B cell (primary cell): ENCODE measurements around the gene IFT74. TPM values are rescaled to one million over a fixed set of nuclear protein-coding genes. Genes with fewer than 3 reads are reported as not detected.

Experiments used
- ATAC-seq: fragments of 200-7000 bp; cut with Tn5 transposase; one replicate; pipeline ENCODE4 v1.10.0; 2021; ENCODE audit warnings: low read depth, mild to moderate bottlenecking, moderate number of reproducible peaks, moderate library complexity
- CTCF ChIA-PET: fragments of 350-600 bp; sonication (Branson Sonifier 250); formaldehyde crosslinking; loops from one replicate; lab custom pipeline; 2021; ENCODE audit warnings: antibody characterized with exemption, inconsistent platforms; lab: Charles Lee
- POLR2A ChIA-PET: fragments of 350-600 bp; sonication (Branson Sonifier 250); formaldehyde crosslinking; loops from one replicate; lab custom pipeline; 2021; ENCODE audit warnings: antibody characterized with exemption; lab: Charles Lee
- DNase-seq: peaks from one replicate; pipeline ENCODE4 v3.0.0; 2013
- H2AFZ ChIP-seq: 2 replicates; pipeline ENCODE4 v1.6.1; 2012; ENCODE audit warnings: mild to moderate bottlenecking, low read depth, low read length; ENCODE audit not compliant: insufficient read depth, poor library complexity, severe bottlenecking
- H3K27ac ChIP-seq, 2 donors: 1 replicate in 1 of 2; 2 replicates in 1 of 2; pipeline ENCODE4 v1.5.1; 2012 to 2013; ENCODE audit warnings: low read length in 2 of 2, mild to moderate bottlenecking in 2 of 2, moderate library complexity in 1 of 2
- H3K27me3 ChIP-seq, 4 experiments: fragments of 200-600 bp in 1 of 4; sonication (generic) in 1 of 4; replicated peaks in 1 of 4; 1 replicate in 2 of 4; 2 replicates in 2 of 4; pipeline versions ENCODE4 v1.6.1 to v1.7.0; 2013 to 2016; ENCODE audit warnings: low read length in 3 of 4, mild to moderate bottlenecking in 2 of 4, mixed read lengths in 1 of 4, moderate library complexity in 1 of 4; ENCODE audit not compliant: insufficient read depth in 4 of 4, control insufficient read depth in 3 of 4; ENCODE audit errors: control extremely low read depth in 1 of 4
- H3K36me3 ChIP-seq, 2 experiments: replicated peaks in 1 of 2; 1 replicate in 1 of 2; 2 replicates in 1 of 2; pipeline versions ENCODE4 v1.6.1 to v1.7.1; 2013; ENCODE audit warnings: low read length in 1 of 2; ENCODE audit not compliant: insufficient read depth in 2 of 2, control insufficient read depth in 1 of 2; ENCODE audit errors: control extremely low read depth in 1 of 2, extremely low read depth in 1 of 2
- H3K4me1 ChIP-seq, 2 donors: fragments of 200-600 bp in 1 of 2; sonication (generic) in 1 of 2; 1 replicate in 1 of 2; 2 replicates in 1 of 2; pipeline versions ENCODE4 v1.5.1 to v1.6.1; 2013 to 2017; ENCODE audit warnings: low read length in 2 of 2; ENCODE audit not compliant: control insufficient read depth in 2 of 2, insufficient read depth in 2 of 2
- H3K4me2 ChIP-seq: replicated peaks from 2 replicates; pipeline ENCODE3; 2012; ENCODE audit warnings: mild to moderate bottlenecking, low read depth, low read length; ENCODE audit not compliant: poor library complexity, severe bottlenecking
- H3K4me3 ChIP-seq, 5 experiments: fragments of 200-600 bp in 1 of 5; sonication (generic) in 1 of 5; 1 replicate in 3 of 5; 2 replicates in 2 of 5; pipeline versions ENCODE4 v1.5.1 to v1.7.0; 2011 to 2016; ENCODE audit warnings: low read length in 4 of 5, mild to moderate bottlenecking in 4 of 5, low read depth in 2 of 5, control low read depth in 1 of 5, moderate library complexity in 1 of 5; ENCODE audit not compliant: insufficient read depth in 1 of 5; ENCODE audit errors: control extremely low read depth in 1 of 5, extremely low read depth in 1 of 5
- H3K79me2 ChIP-seq: fragments of 200-600 bp; sonication (generic); one replicate; pipeline ENCODE4 v1.6.0; 2016; ENCODE audit warnings: low read length; ENCODE audit not compliant: control insufficient read depth, insufficient read depth
- H3K9ac ChIP-seq: fragments of 200-600 bp; sonication (generic); 2 replicates; pipeline ENCODE4 v1.6.1; 2017; ENCODE audit warnings: mild to moderate bottlenecking, low read length, moderate library complexity
- H3K9me3 ChIP-seq, 3 donors: one replicate each; pipeline versions ENCODE4 v1.6.1 to v1.7.1; 2013; ENCODE audit warnings: low read length in 2 of 3; ENCODE audit not compliant: control insufficient read depth in 2 of 3, insufficient read depth in 1 of 3; ENCODE audit errors: control extremely low read depth in 1 of 3
- H4K20me1 ChIP-seq: 2 replicates; pipeline ENCODE4 v1.6.0; 2012; ENCODE audit warnings: mild to moderate bottlenecking, low read length; ENCODE audit not compliant: insufficient read depth, control insufficient read depth, poor library complexity, severe bottlenecking
- H3K27ac Mint-ChIP-seq: one replicate; pipeline ENCODE4 v1.8.0; 2021; ENCODE audit warnings: mixed read lengths
- H3K27me3 Mint-ChIP-seq: one replicate; pipeline ENCODE4 v1.8.0; 2021; ENCODE audit warnings: mixed read lengths
- H3K4me1 Mint-ChIP-seq: one replicate; pipeline ENCODE4 v1.8.0; 2021; ENCODE audit warnings: mixed read lengths
- H3K4me3 Mint-ChIP-seq: one replicate; pipeline ENCODE4 v1.8.0; 2021; ENCODE audit warnings: mixed read lengths
- H3K9me3 Mint-ChIP-seq: one replicate; pipeline ENCODE4 v1.8.0; 2022; ENCODE audit warnings: mixed read lengths; ENCODE audit not compliant: insufficient read depth
- CTCF ChIP-seq: fragments of 200-600 bp; IDR thresholded peaks from one replicate; pipeline ENCODE4 v1.8.0; 2022; ENCODE audit warnings: antibody characterized with exemption, mild to moderate bottlenecking
- EZH2 ChIP-seq: IDR thresholded peaks from 2 replicates; pipeline ENCODE4 v1.6.1; 2012; ENCODE audit warnings: borderline replicate concordance, low read depth, mild to moderate bottlenecking, moderate library complexity, low read length; ENCODE audit not compliant: insufficient read depth, poor library complexity, severe bottlenecking
- WGBS: methylation state at CpG from one replicate; pipeline ENCODE4 v1.1.5; 2013; ENCODE audit warnings: missing lambda C conversion rate; ENCODE audit not compliant: insufficient coverage; 5-methylcytosine and 5-hydroxymethylcytosine counted together
- intact Hi-C: fragments of 100-400 bp; cut with micrococcal nuclease; formaldehyde crosslinking; loops from one replicate; pipeline ENCODE4 v1.10.0; 2022
- polyA plus RNA-seq: library from polyadenylated mRNA; depleted of rRNA; stranded (reverse); fragments of >200 nt; gene quantifications from 2 replicates; pipeline ENCODE4 v1.2.3, GENCODE V29; 2012
- total RNA-seq, 2 donors: library from RNA; stranded (reverse); fragments of 120-200 nt in 1 of 2; gene quantifications; 1 replicate in 1 of 2; 2 replicates in 1 of 2; pipeline versions ENCODE4 v1.2.3 to v1.2.4, GENCODE V29; 2013 to 2022

The IFT74 gene
- total and polyA plus RNA-seq, 2 donors (not counting 1 experiment from before 2014, with no cell fraction given), result 2.0 to 22.6 TPM

- Histone ChIP-seq H3K4me1 (no peaks in the 10 kb centered on the region), H3K27me3 (no peaks in the 10 kb centered on the region), H2AFZ (no peak overlapping the region), H3K27ac (no peak overlapping the region), H3K9ac (no peak overlapping the region), H3K4me3 (no peak overlapping the region), H3K79me2 (no peaks in the 10 kb centered on the region), H3K4me2 (no peak overlapping the region), H4K20me1 (no peaks in the 10 kb centered on the region), H3K36me3 (no peaks in the 10 kb centered on the region), H3K9me3 (no peaks in the 10 kb centered on the region)
- DNase-seq (no peak), ATAC-seq (no peak)
- no peaks in the 10 kb centered on the region for H3K9me3 Mint-ChIP-seq
- peaks cover 6% of the 10 kb centered on the region for H3K27me3 Mint-ChIP-seq
- no CpG with 5 or more reads among the region's 4 CpGs for WGBS
- H3K4me1 Mint-ChIP-seq, result no peaks in the 10 kb centered on the region
- H3K27ac Mint-ChIP-seq, result no peak overlapping the region
- TF ChIP-seq EZH2 (no peak), CTCF (no peak)
- POLR2A ChIA-PET, result no interaction called here
- CTCF ChIA-PET, result no interaction called here
- intact Hi-C loops, result no loop called here
- H3K4me3 Mint-ChIP-seq, result no peak overlapping the region
Observed at GRCh38 chr9:27088981-27089380, 132.8 kb downstream of the IFT74 start.

- Mint-ChIP-seq H3K4me1 (no peaks in the 10 kb centered on the region), H3K27me3 (peaks cover 10% of the 10 kb centered on the region), H3K4me3 (no peak overlapping the region), H3K9me3 (no peaks in the 10 kb centered on the region), H3K27ac (no peak overlapping the region)
- no peak overlapping the region for H3K27ac ChIP-seq
- DNase-seq (no peak), ATAC-seq (no peak)
- H3K27me3 ChIP-seq, result no peaks in the 10 kb centered on the region
- TF ChIP-seq EZH2 (no peak), CTCF (no peak)
- ChIA-PET POLR2A (no interaction called here), CTCF (no interaction called here)
- no peaks in the 10 kb centered on the region for H3K4me1 ChIP-seq
- no peaks in the 10 kb centered on the region for H3K36me3 ChIP-seq
- H3K79me2 ChIP-seq, result no peaks in the 10 kb centered on the region
- no peak overlapping the region for H2AFZ ChIP-seq
- no peak overlapping the region for H3K4me3 ChIP-seq
- intact Hi-C loops, result no loop called here
- no peaks in the 10 kb centered on the region for H3K9me3 ChIP-seq
- H3K9ac ChIP-seq, result no peak overlapping the region
- 91% methylated on average over 4 of the region's 4 CpGs for WGBS
- no peak overlapping the region for H3K4me2 ChIP-seq
- no peaks in the 10 kb centered on the region for H4K20me1 ChIP-seq
Observed at GRCh38 chr9:27089706-27090105, 133.5 kb downstream of the IFT74 start.
